Uterus (tissue), 4 donors: ENCODE measurements around the gene ZP2. TPM values are rescaled to one million over a fixed set of nuclear protein-coding genes. Genes with fewer than 3 reads are reported as not detected.
A peak's percentile ranks its signal among the peaks of the same experiment; 100 is the strongest.
"Not testable (repeated sequence)": the region's sequence is repeated elsewhere in the genome, so short reads cannot be mapped to it uniquely, and the experiment has no call there.

Experiments
- DNase-seq, 2 donors: peaks; one replicate each; pipeline ENCODE4 v3.0.0-alpha.2; 2019 to 2020
- H3K27ac ChIP-seq, 2 donors: fragments of 200-600 bp; sonication (generic); 1 replicate in 1 of 2; 2 replicates in 1 of 2; pipeline ENCODE4 v1.5.1; 2016 to 2018
- H3K27me3 ChIP-seq, 2 donors: fragments of 200-600 bp; sonication (generic); one replicate each; pipeline ENCODE4 v1.5.1; 2018 to 2019; ENCODE audit warnings: control low read depth in 1 of 2
- H3K36me3 ChIP-seq, 2 donors: fragments of 200-600 bp; sonication (generic); one replicate each; pipeline ENCODE4 v1.5.1; 2019; ENCODE audit warnings: control low read depth in 1 of 2
- H3K4me1 ChIP-seq, 2 donors: fragments of 200-600 bp; sonication (generic); one replicate each; pipeline ENCODE4 v1.5.1; 2018 to 2019; ENCODE audit warnings: control low read depth in 1 of 2
- H3K4me3 ChIP-seq, 2 donors: fragments of 200-600 bp; sonication (generic); 1 replicate in 1 of 2; 2 replicates in 1 of 2; pipeline ENCODE4 v1.5.1; 2018 to 2019; ENCODE audit warnings: mild to moderate bottlenecking in 1 of 2
- H3K9me3 ChIP-seq, 2 donors: fragments of 200-600 bp; sonication (generic); one replicate each; pipeline ENCODE4 v1.5.1; 2019; ENCODE audit warnings: control low read depth in 1 of 2
- CTCF ChIP-seq, 4 experiments: fragments of 200-600 bp in 2 of 4; fragments of 450-650 bp in 2 of 4; sonication (generic) in 2 of 4; IDR thresholded peaks; one replicate each; pipeline ENCODE4 v1.5.1; 2016 to 2019; ENCODE audit warnings: antibody characterized with exemption in 4 of 4, mild to moderate bottlenecking in 2 of 4, moderate library complexity in 1 of 4
- POLR2A ChIP-seq, 2 donors: fragments of 450-650 bp; IDR thresholded peaks; one replicate each; pipeline ENCODE4 v1.6.1; 2016; ENCODE audit warnings: antibody characterized with exemption in 2 of 2, mild to moderate bottlenecking in 1 of 2, moderate library complexity in 1 of 2
- intact Hi-C: fragments of 100-400 bp; cut with DNase I; formaldehyde crosslinking; loops from one replicate; pipeline ENCODE4 v1.15.1; 2023; ENCODE audit warnings: low total_unique reads
- total RNA-seq, 4 donors: library from RNA; depleted of rRNA in 3 of 4; stranded (reverse); fragments of >200 nt in 3 of 4; gene quantifications; one replicate each; pipeline versions ENCODE4 v1.1.0 to v1.2.4, GENCODE V29; 2014 to 2023
- donor health status: DM: yes; HTN: yes; CAD: no.

ZP2 gene
- total RNA-seq, 4 donors from 2014 or later, result 3.4 TPM; not detected in 3

- peak; percentile 23 to 64 for TF ChIP-seq POLR2A (IDR thresholded peaks at IDR 0.05)
- peak in 1 of 4 experiments; percentile 14 for TF ChIP-seq CTCF (IDR thresholded peaks at IDR 0.05)
- peak; percentile 80 to 86 for DNase-seq
- intact Hi-C loops, result no loop called here
- Histone ChIP-seq H3K27ac (peak within 1 kb of the TSS; percentile 84 to 92), H3K27me3 (no peaks in the 10 kb centered on the region), H3K36me3 (no peaks in the 10 kb centered on the region), H3K4me3 (peak within 1 kb of the TSS; percentile 78 to 84), H3K4me1 (peaks cover 8 to 29% of the 10 kb centered on the region in 2 donors), H3K9me3 (no peaks in the 10 kb centered on the region)
Measured at GRCh38 chr16:21158208-21159110, 52.9 kb downstream of the ZP2 start, which contains the start of gene LDAF1. TSS of gene LDAF1 (plus strand) at chr16:21158674. CDS start at chr16:21161183, 2,509 bp downstream.

GRCh38 chr16:21157632-21158031, 53.7 kb downstream of the ZP2 start:
- Histone ChIP-seq H3K36me3 (no peaks in the 10 kb centered on the region), H3K27ac (peak overlapping the region; percentile 84 to 92), H3K9me3 (no peaks in the 10 kb centered on the region), H3K27me3 (no peaks in the 10 kb centered on the region), H3K4me3 (peak overlapping the region in 1 of 2 donors; percentile 78), H3K4me1 (peaks cover 8 to 23% of the 10 kb centered on the region in 2 donors)
- DNase-seq, result no peak
- intact Hi-C loops, result no loop called here
- no peak for TF ChIP-seq CTCF (IDR thresholded peaks at IDR 0.05)
- TF ChIP-seq POLR2A (IDR thresholded peaks at IDR 0.05), result no peak

GRCh38 chr16:21156767-21157467, 54.5 kb downstream of the ZP2 start:
- Histone ChIP-seq H3K4me1 (peaks cover 8 to 19% of the 10 kb centered on the region in 2 donors), H3K9me3 (no peaks in the 10 kb centered on the region), H3K27ac (peak overlapping the region; percentile 84 to 92), H3K4me3 (no peak overlapping the region), H3K36me3 (no peaks in the 10 kb centered on the region), H3K27me3 (no peaks in the 10 kb centered on the region)
- intact Hi-C loops, result no loop called here
- DNase-seq, result peak; percentile 32 to 43
- peak; percentile 55 to 74 (median 71) for TF ChIP-seq CTCF (IDR thresholded peaks at IDR 0.05)
- no peak for TF ChIP-seq POLR2A (IDR thresholded peaks at IDR 0.05)

GRCh38 chr16:21156011-21156410, 55.4 kb downstream of the ZP2 start:
- peaks cover 8 to 14% of the 10 kb centered on the region in 2 donors for H3K4me1 ChIP-seq
- H3K36me3 ChIP-seq, H3K4me3 ChIP-seq, DNase-seq, H3K9me3 ChIP-seq, H3K27ac ChIP-seq, intact Hi-C loops, H3K27me3 ChIP-seq: not testable (repeated sequence)

GRCh38 chr16:21153124-21153729, 58.1 kb downstream of the ZP2 start:
- H3K4me1 ChIP-seq, intact Hi-C loops, H3K4me3 ChIP-seq, H3K36me3 ChIP-seq, H3K9me3 ChIP-seq, H3K27ac ChIP-seq, DNase-seq, H3K27me3 ChIP-seq: not testable (repeated sequence)

- H3K4me1 ChIP-seq, H3K4me3 ChIP-seq, H3K36me3 ChIP-seq, H3K27ac ChIP-seq, H3K9me3 ChIP-seq, H3K27me3 ChIP-seq, DNase-seq, intact Hi-C loops: not testable (repeated sequence)
Measured at GRCh38 chr16:21152160-21153030, 59.0 kb downstream of the ZP2 start.
